ENCODE results near the gene CMTM6.

Gene CMTM6

DNA sequence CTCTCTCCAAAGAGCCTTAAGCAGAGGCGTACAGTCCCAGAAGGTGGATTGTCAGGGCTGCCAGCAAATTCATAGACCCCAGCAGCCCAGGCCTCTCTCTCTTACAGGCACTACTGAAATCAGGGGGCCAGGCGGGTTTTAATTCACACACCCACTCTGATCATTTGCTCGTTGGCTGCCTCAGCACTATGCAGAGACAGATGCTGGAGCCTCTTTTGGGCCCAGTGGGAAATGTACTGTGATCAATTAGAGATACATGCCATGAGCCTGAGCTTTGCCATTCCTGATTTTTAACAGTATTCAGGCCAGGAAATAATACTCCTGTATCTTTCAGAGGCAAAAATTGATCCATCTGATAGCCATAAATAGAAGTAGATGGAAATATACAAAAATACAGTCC lies 53.0 kb downstream of the CMTM6 start:
- Histone ChIP-seq H3K27me3 (ENCODE audit: control insufficient read depth, low read length) (no peaks in the 10 kb centered on the region), H3K9me2 (replicated peaks; ENCODE audit: control insufficient read depth, low read length) (no peaks in the 10 kb centered on the region), H3K4me3 (ENCODE audit: low read length) (no peak overlapping the region), H3K4me2 (ENCODE audit: low read length) (no peak overlapping the region), H3K9me3 (ENCODE audit: control insufficient read depth, insufficient read depth, low read length) (no peaks in the 10 kb centered on the region), H3F3A (ENCODE audit: control insufficient read depth, insufficient read depth) (no peaks in the 10 kb centered on the region), H3K4me1 (ENCODE audit: control insufficient read depth, low read length) (peaks cover 18% of the 10 kb centered on the region), H3K27ac (ENCODE audit: low read depth, low read length) (no peak overlapping the region), H3K79me2 (ENCODE audit: control insufficient read depth, low read length) (no peaks in the 10 kb centered on the region), H4K20me1 (ENCODE audit: control insufficient read depth, insufficient read depth, low read depth, low read length) (no peaks in the 10 kb centered on the region), H3K36me3 (ENCODE audit: control insufficient read depth, low read length) (no peaks in the 10 kb centered on the region)
- TF ChIP-seq EZH2phosphoT487 (IDR thresholded peaks at IDR 0.05; ENCODE audit: borderline replicate concordance, low read length) (no peak), CTCF (IDR thresholded peaks at IDR 0.05; ENCODE audit: low read depth, low read length, poor library complexity, severe bottlenecking) (no peak)

DNA sequence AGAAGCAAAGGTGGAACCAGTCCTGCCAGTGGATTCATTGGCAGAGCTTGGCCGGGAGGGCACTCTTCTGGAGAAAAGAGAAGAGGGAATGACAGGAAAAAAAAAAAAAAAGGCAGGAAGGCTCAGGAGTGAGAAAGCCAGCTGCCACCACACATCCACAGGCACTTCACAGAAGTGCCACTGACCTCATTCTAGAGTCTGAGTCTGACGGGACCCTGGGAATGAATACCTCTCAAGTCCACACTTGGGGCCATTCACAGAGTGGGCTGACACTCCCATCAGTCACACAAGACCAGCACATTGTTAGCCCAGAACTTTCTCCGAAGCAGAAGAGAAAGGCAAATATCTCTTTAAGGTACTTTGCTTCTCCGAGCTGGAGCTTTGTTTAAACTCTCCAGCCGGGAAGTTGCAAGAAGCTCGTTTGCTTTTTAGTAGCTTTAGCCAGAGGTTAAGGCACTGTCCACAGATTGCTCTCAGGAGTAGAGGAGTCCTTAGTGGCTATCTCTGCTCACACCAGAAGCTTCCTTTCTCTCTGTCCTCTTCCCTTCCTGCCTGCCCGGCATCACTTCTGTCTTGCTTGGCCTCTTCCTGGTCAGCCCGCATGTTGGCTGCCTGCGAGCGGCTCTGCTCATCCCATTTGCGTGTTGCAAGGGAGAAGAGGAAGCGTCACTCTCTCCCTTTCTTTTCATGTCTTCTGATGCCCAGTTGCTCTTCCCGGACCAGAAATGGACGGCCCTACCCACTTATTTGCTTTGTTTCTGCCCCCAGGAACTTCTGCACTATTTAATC lies 53.8 kb downstream of the CMTM6 start:
- H3K4me2 ChIP-seq (ENCODE audit: low read length): no peak overlapping the region
- no peaks in the 10 kb centered on the region for H4K20me1 ChIP-seq (ENCODE audit: control insufficient read depth, insufficient read depth, low read depth, low read length)
- H3K27ac ChIP-seq (ENCODE audit: low read depth, low read length): no peak overlapping the region
- no peaks in the 10 kb centered on the region for H3F3A ChIP-seq (ENCODE audit: control insufficient read depth, insufficient read depth)
- H3K79me2 ChIP-seq (ENCODE audit: control insufficient read depth, low read length): no peaks in the 10 kb centered on the region
- H3K27me3 ChIP-seq (ENCODE audit: control insufficient read depth, low read length): no peaks in the 10 kb centered on the region
- TF ChIP-seq CTCF (IDR thresholded peaks at IDR 0.05; ENCODE audit: low read depth, low read length, poor library complexity, severe bottlenecking) (no peak), EZH2phosphoT487 (IDR thresholded peaks at IDR 0.05; ENCODE audit: borderline replicate concordance, low read length) (no peak)
- H3K36me3 ChIP-seq (ENCODE audit: control insufficient read depth, low read length): no peaks in the 10 kb centered on the region
- peaks cover 18% of the 10 kb centered on the region for H3K4me1 ChIP-seq (ENCODE audit: control insufficient read depth, low read length)
- H3K9me3 ChIP-seq (ENCODE audit: control insufficient read depth, insufficient read depth, low read length): no peaks in the 10 kb centered on the region
- no peak overlapping the region for H3K4me3 ChIP-seq (ENCODE audit: low read length)
- H3K9me2 ChIP-seq (replicated peaks; ENCODE audit: control insufficient read depth, low read length): no peaks in the 10 kb centered on the region

DNA sequence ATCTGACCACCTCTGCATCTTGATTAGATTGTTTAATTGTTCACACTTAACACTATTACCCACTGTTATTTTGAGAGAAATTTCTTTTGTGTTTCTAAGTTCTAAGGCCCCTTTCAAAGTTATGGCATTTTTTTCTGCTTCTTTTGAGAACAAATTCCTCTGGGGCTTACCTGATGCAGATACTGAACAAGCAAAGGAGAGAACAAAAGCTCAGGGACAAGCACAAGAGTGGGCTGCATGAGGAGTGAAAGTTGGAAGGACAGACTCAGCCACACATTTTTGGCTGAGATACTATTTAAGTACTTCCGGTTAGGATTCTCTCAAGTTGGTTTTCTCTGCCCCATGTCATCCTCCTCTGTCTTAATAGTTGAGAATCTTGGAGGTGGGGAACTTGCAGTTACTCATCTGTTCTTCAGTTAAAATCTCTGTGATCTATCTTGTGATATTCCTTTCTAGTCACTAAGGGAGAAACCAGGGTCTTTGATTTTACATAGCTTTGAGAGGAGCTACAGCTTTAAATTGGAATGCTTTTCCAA lies 54.7 kb downstream of the CMTM6 start:
- TF ChIP-seq CTCF (IDR thresholded peaks at IDR 0.05; ENCODE audit: low read depth, low read length, poor library complexity, severe bottlenecking) (no peak), EZH2phosphoT487 (IDR thresholded peaks at IDR 0.05; ENCODE audit: borderline replicate concordance, low read length) (no peak)
- no peaks in the 10 kb centered on the region for H3K36me3 ChIP-seq (ENCODE audit: control insufficient read depth, low read length)
- no peaks in the 10 kb centered on the region for H3K27me3 ChIP-seq (ENCODE audit: control insufficient read depth, low read length)
- no peaks in the 10 kb centered on the region for H3K9me2 ChIP-seq (replicated peaks; ENCODE audit: control insufficient read depth, low read length)
- H3F3A ChIP-seq (ENCODE audit: control insufficient read depth, insufficient read depth): no peaks in the 10 kb centered on the region
- no peaks in the 10 kb centered on the region for H3K9me3 ChIP-seq (ENCODE audit: control insufficient read depth, insufficient read depth, low read length)
- no peaks in the 10 kb centered on the region for H4K20me1 ChIP-seq (ENCODE audit: control insufficient read depth, insufficient read depth, low read depth, low read length)
- no peak overlapping the region for H3K4me3 ChIP-seq (ENCODE audit: low read length)
- H3K4me1 ChIP-seq (ENCODE audit: control insufficient read depth, low read length): peaks cover 18% of the 10 kb centered on the region
- no peak overlapping the region for H3K27ac ChIP-seq (ENCODE audit: low read depth, low read length)
- no peaks in the 10 kb centered on the region for H3K79me2 ChIP-seq (ENCODE audit: control insufficient read depth, low read length)
- no peak overlapping the region for H3K4me2 ChIP-seq (ENCODE audit: low read length)

Measured in DOHH2 (cell line).